Liver (tissue), 9 donors: ENCODE measurements around the gene PABPC3. TPM values are rescaled to one million over a fixed set of nuclear protein-coding genes. Genes with fewer than 3 reads are reported as not detected.

Experiments
- DNase-seq: peaks from one replicate; pipeline ENCODE4 v3.0.0-alpha.2; 2017; ENCODE audit warnings: low spot score
- H3K27ac ChIP-seq, 2 donors: one replicate each; pipeline ENCODE4 v1.7.0; 2013; ENCODE audit warnings: inconsistent platforms in 2 of 2, low read length in 2 of 2, control low read depth in 1 of 2, low read depth in 1 of 2, mild to moderate bottlenecking in 1 of 2
- H3K27me3 ChIP-seq, 4 donors: one replicate each; pipeline versions ENCODE4 v1.6.1 to v1.7.0; 2013; ENCODE audit warnings: low read length in 3 of 4, inconsistent platforms in 1 of 4, mild to moderate bottlenecking in 1 of 4, moderate library complexity in 1 of 4; ENCODE audit not compliant: control insufficient read depth in 4 of 4, insufficient read depth in 4 of 4
- H3K36me3 ChIP-seq, 4 donors: one replicate each; pipeline versions ENCODE4 v1.6.1 to v1.7.0; 2013; ENCODE audit warnings: low read length in 3 of 4, mild to moderate bottlenecking in 3 of 4, low read depth in 1 of 4, moderate library complexity in 1 of 4; ENCODE audit not compliant: control insufficient read depth in 4 of 4, insufficient read depth in 3 of 4
- H3K4me1 ChIP-seq, 4 donors: one replicate each; pipeline versions ENCODE4 v1.6.1 to v1.7.0; 2013; ENCODE audit warnings: low read length in 3 of 4, mild to moderate bottlenecking in 3 of 4, moderate library complexity in 1 of 4; ENCODE audit not compliant: control insufficient read depth in 4 of 4, insufficient read depth in 4 of 4
- H3K4me3 ChIP-seq, 3 donors: one replicate each; pipeline versions ENCODE4 v1.6.1 to v1.7.0; 2013; ENCODE audit warnings: low read length in 3 of 3, control low read depth in 1 of 3, low read depth in 1 of 3, mild to moderate bottlenecking in 1 of 3
- H3K9ac ChIP-seq, 2 donors: one replicate each; pipeline ENCODE4 v1.7.0; 2013; ENCODE audit warnings: low read length in 2 of 2, mild to moderate bottlenecking in 2 of 2, moderate library complexity in 2 of 2, control low read depth in 1 of 2, low read depth in 1 of 2
- H3K9me3 ChIP-seq, 4 donors: one replicate each; pipeline versions ENCODE4 v1.6.1 to v1.7.0; 2013; ENCODE audit warnings: low read length in 3 of 4; ENCODE audit not compliant: control insufficient read depth in 4 of 4
- FOXA2 ChIP-seq: IDR thresholded peaks from 2 replicates; pipeline ENCODE4 v1.6.1; 2016; ENCODE audit warnings: antibody characterized with exemption
- GABPA ChIP-seq, 2 donors: IDR thresholded peaks in 1 of 2; conservative IDR thresholded peaks in 1 of 2; 2 replicates each; pipeline ENCODE4 v1.6.1; 2016; ENCODE audit warnings: antibody characterized with exemption in 2 of 2, mild to moderate bottlenecking in 1 of 2, moderate library complexity in 1 of 2
- HNF4G ChIP-seq: IDR thresholded peaks from 2 replicates; pipeline ENCODE4 v1.6.1; 2016; ENCODE audit warnings: antibody characterized with exemption
- JUND ChIP-seq, 2 donors: IDR thresholded peaks; 2 replicates each; pipeline ENCODE4 v1.6.1; 2016; ENCODE audit warnings: antibody characterized with exemption in 2 of 2
- MAX ChIP-seq: IDR thresholded peaks from 2 replicates; pipeline ENCODE4 v1.6.1; 2016; ENCODE audit warnings: antibody characterized with exemption
- NR2F2 ChIP-seq: IDR thresholded peaks from 2 replicates; pipeline ENCODE4 v1.6.1; 2016; ENCODE audit warnings: antibody characterized with exemption
- RAD21 ChIP-seq, 2 donors: IDR thresholded peaks; 2 replicates each; pipeline ENCODE4 v1.6.1; 2016; ENCODE audit warnings: antibody characterized with exemption in 2 of 2, mild to moderate bottlenecking in 2 of 2
- REST ChIP-seq: IDR thresholded peaks from 2 replicates; pipeline ENCODE4 v1.6.1; 2016; ENCODE audit warnings: antibody characterized with exemption, mild to moderate bottlenecking
- RXRA ChIP-seq, 2 donors: IDR thresholded peaks; 2 replicates each; pipeline ENCODE4 v1.6.1; 2017 to 2018; ENCODE audit warnings: antibody characterized with exemption in 2 of 2, mild to moderate bottlenecking in 1 of 2
- SP1 ChIP-seq: IDR thresholded peaks from 2 replicates; pipeline ENCODE4 v1.6.1; 2018; ENCODE audit warnings: antibody characterized with exemption, mild to moderate bottlenecking
- TAF1 ChIP-seq: conservative IDR thresholded peaks from 2 replicates; pipeline ENCODE4 v1.6.1; 2016; ENCODE audit warnings: antibody characterized with exemption, mild to moderate bottlenecking
- WGBS: extraction: QIAGEN DNeasy Blood & Tissue Kit; methylation state at CpG from one replicate; pipeline ENCODE4 v1.1.7; 2013; 5-methylcytosine and 5-hydroxymethylcytosine counted together
- polyA plus RNA-seq, 2 donors: library from polyadenylated mRNA; stranded (reverse) in 1 of 2; unstranded in 1 of 2; fragments of 200-250 nt in 1 of 2; fragments of >200 nt in 1 of 2; fragmentation: Nextera tagmentation in 1 of 2; extraction: Ambion mirVana in 1 of 2; gene quantifications; one replicate each; pipeline versions ENCODE4 v1.2.1 to v1.2.3, GENCODE V29; 2013 to 2015
- total RNA-seq, 2 donors: library from RNA; depleted of rRNA; stranded (reverse); fragments of >200 nt; gene quantifications; one replicate each; pipeline ENCODE4 v1.2.3, GENCODE V29; 2014
- TF ChIP-seq, protein P1 (sequence below): IDR thresholded peaks from 2 replicates; pipeline ENCODE4 v1.6.1; 2016; ENCODE audit warnings: antibody characterized with exemption
- donor health status: healthy.
- donor health status: healthy.
- donor health status: healthy.
- donor health status: healthy.
- donor health status: healthy.

PABPC3 gene
- total and polyA plus RNA-seq, 4 donors = under 0.01 to 0.19 (median 0.08) TPM; not detected in 1

DNA sequence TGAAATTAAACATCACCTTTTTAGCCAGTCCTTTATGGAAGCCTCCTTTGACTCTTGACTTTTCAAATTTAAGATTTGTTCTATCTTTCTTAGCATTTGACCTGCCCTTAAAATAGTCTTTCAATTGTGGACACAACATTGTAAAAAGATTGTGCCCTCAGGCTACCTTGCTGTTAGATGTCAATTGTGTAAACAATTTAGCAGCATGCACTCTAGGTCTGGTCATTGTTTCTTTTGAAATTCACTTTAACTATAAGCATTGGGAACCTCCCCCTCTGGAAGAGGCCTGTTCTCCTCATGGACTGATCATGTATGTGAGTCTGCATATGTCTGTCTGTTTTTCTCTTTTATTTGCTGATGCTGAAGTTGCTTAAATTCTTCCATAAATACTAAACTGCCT, 31.5 kb upstream of the PABPC3 start:
- Histone ChIP-seq H3K4me1 (no peaks in the 10 kb centered on the region), H3K9me3 (no peaks in the 10 kb centered on the region), H3K27me3 (peaks cover 0 to 6% (median 0%) of the 10 kb centered on the region in 4 donors), H3K4me3 (no peak overlapping the region), H3K36me3 (no peaks in the 10 kb centered on the region), H3K27ac (no peak overlapping the region), H3K9ac (no peak overlapping the region)
- DNase-seq = no peak
- TF ChIP-seq SP1 (no peak), FOXA2 (no peak), HNF4G (no peak), TAF1 (no peak), GABPA (IDR thresholded peaks at IDR 0.05 in 1 of 2, conservative IDR thresholded peaks at IDR 0.05 in 1 of 2) (no peak), JUND (IDR thresholded peaks at IDR 0.05) (no peak)
- TF ChIP-seq, protein P1, sequence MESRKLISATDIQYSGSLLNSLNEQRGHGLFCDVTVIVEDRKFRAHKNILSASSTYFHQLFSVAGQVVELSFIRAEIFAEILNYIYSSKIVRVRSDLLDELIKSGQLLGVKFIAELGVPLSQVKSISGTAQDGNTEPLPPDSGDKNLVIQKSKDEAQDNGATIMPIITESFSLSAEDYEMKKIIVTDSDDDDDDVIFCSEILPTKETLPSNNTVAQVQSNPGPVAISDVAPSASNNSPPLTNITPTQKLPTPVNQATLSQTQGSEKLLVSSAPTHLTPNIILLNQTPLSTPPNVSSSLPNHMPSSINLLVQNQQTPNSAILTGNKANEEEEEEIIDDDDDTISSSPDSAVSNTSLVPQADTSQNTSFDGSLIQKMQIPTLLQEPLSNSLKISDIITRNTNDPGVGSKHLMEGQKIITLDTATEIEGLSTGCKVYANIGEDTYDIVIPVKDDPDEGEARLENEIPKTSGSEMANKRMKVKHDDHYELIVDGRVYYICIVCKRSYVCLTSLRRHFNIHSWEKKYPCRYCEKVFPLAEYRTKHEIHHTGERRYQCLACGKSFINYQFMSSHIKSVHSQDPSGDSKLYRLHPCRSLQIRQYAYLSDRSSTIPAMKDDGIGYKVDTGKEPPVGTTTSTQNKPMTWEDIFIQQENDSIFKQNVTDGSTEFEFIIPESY = no peak

DNA sequence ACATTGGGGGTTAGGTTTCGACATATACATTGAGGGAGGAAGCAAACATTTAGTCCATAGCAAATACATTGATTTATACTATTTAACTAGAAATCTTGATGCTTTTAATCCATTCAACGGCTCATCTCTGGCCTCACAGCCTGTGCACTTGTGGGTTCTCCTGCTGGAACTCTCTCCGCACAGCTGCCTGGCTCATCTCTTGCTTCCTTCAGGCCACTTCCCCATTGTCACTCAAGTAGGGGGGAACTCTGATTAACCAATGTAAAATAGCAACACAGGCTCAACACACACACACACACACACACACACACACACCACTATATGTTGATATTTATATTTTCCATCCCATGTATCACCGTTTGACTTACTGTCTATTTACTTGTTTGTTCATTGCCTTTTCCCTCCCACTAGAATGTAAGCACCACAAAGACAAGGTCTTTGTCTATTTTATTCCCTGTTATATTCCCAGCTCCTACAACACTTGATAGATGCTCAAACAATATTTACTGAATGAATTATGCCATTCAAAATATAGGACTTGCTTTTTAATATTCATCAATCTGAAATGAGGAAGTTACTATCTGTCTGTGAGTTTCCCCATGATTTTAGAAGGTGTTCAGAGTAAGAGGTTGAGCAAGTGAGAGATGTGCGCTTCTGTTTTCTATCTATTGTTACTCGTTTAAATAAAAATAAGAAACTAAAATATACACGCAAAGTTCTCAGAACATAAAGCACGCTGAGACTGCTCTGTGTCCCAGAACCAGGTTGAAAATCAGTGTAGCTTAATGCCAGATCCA, 29.8 kb upstream of the PABPC3 start:
- DNase-seq = no peak
- H3K27ac ChIP-seq = no peak overlapping the region
- no peak overlapping the region for H3K4me3 ChIP-seq
- no peaks in the 10 kb centered on the region for H3K4me1 ChIP-seq
- H3K27me3 ChIP-seq = peaks cover 0 to 3% (median 0%) of the 10 kb centered on the region in 4 donors
- no peaks in the 10 kb centered on the region for H3K36me3 ChIP-seq
- no peaks in the 10 kb centered on the region for H3K9me3 ChIP-seq
- no peak overlapping the region for H3K9ac ChIP-seq
- 76% methylated on average over 8 of the region's 8 CpGs for WGBS
- TF ChIP-seq MAX (no peak), RAD21 (IDR thresholded peaks at IDR 0.05) (no peak)

GRCh38 chr13:25067064-25067463, 28.9 kb upstream of the PABPC3 start:
- no peak overlapping the region for H3K27ac ChIP-seq
- no peak overlapping the region for H3K9ac ChIP-seq
- TF ChIP-seq REST = no peak
- no peak for TF ChIP-seq RXRA (IDR thresholded peaks at IDR 0.05)
- no peak for TF ChIP-seq NR2F2
- peaks cover 0 to 3% (median 0%) of the 10 kb centered on the region in 4 donors for H3K27me3 ChIP-seq
- DNase-seq = no peak
- WGBS = 45% methylated on average over 3 of the region's 3 CpGs
- no peaks in the 10 kb centered on the region for H3K4me1 ChIP-seq
- no peak overlapping the region for H3K4me3 ChIP-seq
- H3K9me3 ChIP-seq = no peaks in the 10 kb centered on the region
- no peaks in the 10 kb centered on the region for H3K36me3 ChIP-seq
